Measurements from ENCODE around the gene ANKLE2. TPM values are rescaled to one million over a fixed set of nuclear protein-coding genes. Genes with fewer than 3 reads are reported as not detected.

The ANKLE2 gene
- total and polyA plus RNA-seq, 2 of the 8 experiments (the other 6 are each of a cell fraction or from before 2014, with no cell fraction given): 41.0 to 64.9 TPM

- H3K14ac ChIP-seq (ENCODE audit: insufficient read length): no peak overlapping the region
- H3K4me3 ChIP-seq (ENCODE audit: extremely low read depth in 1 of 4, insufficient read depth in 2 of 4, low read depth in 3 of 4, low read length in 4 of 4): no peak overlapping the region
- H3K23me2 ChIP-seq (ENCODE audit: low read depth, low read length): no peaks in the 10 kb centered on the region
- no peaks in the 10 kb centered on the region for H3K9me3 ChIP-seq (ENCODE audit: insufficient read depth in 2 of 2, low read depth in 1 of 2, low read length in 1 of 2)
- POLR2A ChIA-PET (ENCODE audit: partially characterized antibody): interaction anchor here (0.7 to 3.2 kb wide), 11 partner anchors 9 to 69 kb away, joined by 3 to 17 read pairs (median 4); no protein-coding TSS in a partner anchor
- DNase-seq (ENCODE audit: low read depth in 1 of 2, low spot score in 2 of 2) (no peak), FAIRE-seq (no peak)
- peaks cover 3 to 24% of the 10 kb centered on the region in 2 experiments for H3K79me2 ChIP-seq (ENCODE audit: control insufficient read depth in 1 of 2, insufficient read depth in 2 of 2, low read length in 2 of 2)
- H4K91ac ChIP-seq (replicated peaks; ENCODE audit: insufficient read length, low read length): no peak overlapping the region
- WGBS, 2 experiments (ENCODE audit: extremely low coverage in 1 of 2, insufficient coverage in 1 of 2, insufficient read length in 1 of 2, insufficient replicate concordance in 2 of 2, low coverage in 1 of 2, low lambda C conversion rate in 2 of 2, missing lambda C conversion rate in 1 of 2): 72% methylated on average over 9 of the region's 17 CpGs; no CpG with 5 or more reads in 1 of the 2 experiments
- H3K27me3 ChIP-seq (replicated peaks in 1 of 4; ENCODE audit: control insufficient read depth in 3 of 4, extremely low read depth in 1 of 4, insufficient read depth in 3 of 4, low read length in 3 of 4): no peaks in the 10 kb centered on the region; a peak in 1 of 7 replicates
- no peak overlapping the region for H3K4ac ChIP-seq (replicated peaks; ENCODE audit: insufficient read length, low read depth, low read length)
- H2BK120ac ChIP-seq (replicated peaks; ENCODE audit: low read depth, low read length): no peak overlapping the region
- H3K27ac ChIP-seq (ENCODE audit: low read depth, low read length): no peak overlapping the region
- H3K56ac ChIP-seq (replicated peaks; ENCODE audit: insufficient read length, low read depth, low read length): no peak overlapping the region
- H2BK5ac ChIP-seq (ENCODE audit: low read depth, low read length): no peak overlapping the region
- H2BK15ac ChIP-seq (ENCODE audit: low read length): no peak overlapping the region
- H2AK5ac ChIP-seq (ENCODE audit: low read depth, low read length): no peak overlapping the region
- peaks cover 9% of the 10 kb centered on the region for H3K79me1 ChIP-seq (ENCODE audit: low read depth, low read length)
- H4K8ac ChIP-seq (ENCODE audit: extremely low read depth, insufficient read depth, low read length): no peak overlapping the region
- peaks cover 18 to 50% (median 38%) of the 10 kb centered on the region in 4 experiments for H3K36me3 ChIP-seq (ENCODE audit: control insufficient read depth in 2 of 4, insufficient read depth in 4 of 4, low read length in 3 of 4)
- CTCF ChIA-PET (ENCODE audit: partially characterized antibody): interaction anchor here (1.1 kb wide), 1 partner anchor 47 kb away, joined by 4 read pairs; no protein-coding TSS in a partner anchor
- TF ChIP-seq RNF2 (IDR thresholded peaks at IDR 0.05; ENCODE audit: borderline replicate concordance, low read depth, low read length, missing control alignments, poor library complexity, severe bottlenecking): no peak
- TF ChIP-seq KDM1A (IDR thresholded peaks at IDR 0.05; ENCODE audit: borderline replicate concordance, low read length): no peak
- no peak overlapping the region for H2BK20ac ChIP-seq (ENCODE audit: low read length)
- H2AFZ ChIP-seq (ENCODE audit: low read length): no peak overlapping the region
- H4K20me1 ChIP-seq (replicated peaks in 1 of 2; ENCODE audit: control insufficient read depth in 1 of 2, insufficient read depth in 2 of 2, low read length in 2 of 2): peaks cover 7 to 26% of the 10 kb centered on the region in 2 experiments
- no peak overlapping the region for H4K5ac ChIP-seq (ENCODE audit: insufficient read length, low read depth, low read length)
- no peak overlapping the region for H3K18ac ChIP-seq (ENCODE audit: extremely low read depth, low read length)
- H2BK12ac ChIP-seq (ENCODE audit: low read depth, low read length): no peak overlapping the region
- H3K23ac ChIP-seq (ENCODE audit: insufficient read length): no peak overlapping the region
- H3K9ac ChIP-seq (replicated peaks in 1 of 4; ENCODE audit: extremely low read depth in 1 of 4, low read depth in 3 of 4, low read length in 3 of 4): no peak overlapping the region
- no peak overlapping the region for H3K4me2 ChIP-seq (ENCODE audit: insufficient read depth in 1 of 2, low read depth in 2 of 2, low read length in 2 of 2)
- no peaks in the 10 kb centered on the region for H3K4me1 ChIP-seq (replicated peaks in 1 of 4; ENCODE audit: control insufficient read depth in 3 of 4, insufficient read depth in 4 of 4, low read length in 3 of 4)
Observed at GRCh38 chr12:132717011-132717410, 44.6 kb downstream of the ANKLE2 start.

Measured in H1 (cell line).